BLaER1 treated with 17β-estradiol and CSF1 and Interleukin-3, amounts not matched to agents 10 nM and 100 nM (cell line): Measurements from ENCODE around the gene EMX1.

Source experiments
- H3K27ac ChIP-seq, 11 experiments: shearing (Covaris generic); formaldehyde crosslinking; 2 replicates each; pipeline ENCODE4 v1.8.1; 2022
- H3K27me3 ChIP-seq, 11 experiments: shearing (Covaris generic); formaldehyde crosslinking; 2 replicates each; pipeline ENCODE4 v1.8.1; 2022
- H3K36me3 ChIP-seq, 11 experiments: shearing (Covaris generic); formaldehyde crosslinking; 2 replicates each; pipeline ENCODE4 v1.8.1; 2022
- H3K4me1 ChIP-seq, 10 experiments: shearing (Covaris generic); formaldehyde crosslinking; 2 replicates each; pipeline ENCODE4 v1.8.1; 2022
- H3K4me2 ChIP-seq, 11 experiments: shearing (Covaris generic); formaldehyde crosslinking; 2 replicates each; pipeline ENCODE4 v1.8.1; 2022
- H3K4me3 ChIP-seq, 10 experiments: shearing (Covaris generic); formaldehyde crosslinking; 2 replicates each; pipeline ENCODE4 v1.8.1; 2022
- H3K9ac ChIP-seq, 11 experiments: shearing (Covaris generic); formaldehyde crosslinking; 2 replicates each; pipeline ENCODE4 v1.8.1; 2022
- H3K9me3 ChIP-seq, 11 experiments: shearing (Covaris generic); formaldehyde crosslinking; replicated peaks in 1 of 11; 2 replicates each; pipeline ENCODE4 v1.8.1; 2022
- H4K20me1 ChIP-seq, 11 experiments: shearing (Covaris generic); formaldehyde crosslinking; 2 replicates each; pipeline ENCODE4 v1.8.1; 2022
- Cebpa-rat ChIP-seq, 11 experiments: shearing (Covaris generic); IDR thresholded peaks; 2 replicates each; pipeline ENCODE4 v1.8.1; 2022

Gene EMX1

DNA sequence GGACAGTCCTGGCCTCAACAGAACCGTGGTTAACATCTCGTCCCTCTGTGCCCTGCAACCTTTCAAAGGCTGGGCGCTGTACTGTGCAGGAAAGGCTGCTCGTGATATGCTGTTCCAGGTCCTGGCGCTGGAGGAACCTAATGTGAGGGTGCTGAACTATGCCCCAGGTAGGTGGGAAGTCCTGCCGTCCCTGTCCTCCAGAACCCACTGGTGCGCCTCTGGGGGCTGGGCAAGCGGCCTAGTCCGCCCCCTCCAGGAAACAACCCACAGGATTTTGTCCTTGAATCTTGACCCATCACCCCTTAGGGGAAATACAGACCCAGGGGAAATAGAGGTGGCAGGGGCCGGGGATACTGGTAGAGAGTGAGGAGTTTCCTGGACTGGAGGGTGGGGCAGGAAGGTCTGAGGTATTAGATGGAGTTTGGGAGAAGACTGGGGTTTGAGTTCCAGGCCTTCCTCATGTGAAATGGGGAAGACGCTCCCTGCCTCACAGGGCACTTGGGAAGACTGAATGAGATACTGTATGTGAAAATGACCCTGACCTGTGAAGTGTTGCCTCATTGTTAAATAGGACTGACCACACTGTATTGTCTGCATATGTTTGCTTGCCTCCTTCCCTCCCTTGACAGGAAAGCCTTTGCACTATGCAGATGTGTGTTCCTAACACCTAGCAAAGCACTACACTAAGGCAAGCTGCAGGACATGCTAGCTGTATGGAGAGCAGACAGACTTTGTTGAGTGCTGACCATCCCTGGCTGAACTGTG lies 28.7 kb upstream of the EMX1 start:
- Histone ChIP-seq H3K9ac (peak overlapping the region in 7 of 11 experiments; percentile 32 to 81 (median 76); a peak in 5 of 22 replicates), H3K4me2 (peak overlapping the region; percentile 83 to 98 (median 96)), H3K27me3 (peaks cover 0 to 19% (median 15%) of the 10 kb centered on the region in 11 experiments; a peak in 13 of 22 replicates), H3K9me3 (no peaks in the 10 kb centered on the region), H3K27ac (no peak overlapping the region), H3K36me3 (peaks cover 0 to 15% (median 11%) of the 10 kb centered on the region in 11 experiments; a peak in 13 of 22 replicates), H4K20me1 (peaks cover 13 to 54% (median 37%) of the 10 kb centered on the region in 11 experiments; a peak in 21 of 22 replicates), H3K4me3 (peak overlapping the region; percentile 70 to 91 (median 80); a peak in 16 of 20 replicates), H3K4me1 (peaks cover 26 to 51% (median 39%) of the 10 kb centered on the region in 10 experiments)
- TF ChIP-seq Cebpa-rat (IDR thresholded peaks at IDR 0.05): no peak

DNA sequence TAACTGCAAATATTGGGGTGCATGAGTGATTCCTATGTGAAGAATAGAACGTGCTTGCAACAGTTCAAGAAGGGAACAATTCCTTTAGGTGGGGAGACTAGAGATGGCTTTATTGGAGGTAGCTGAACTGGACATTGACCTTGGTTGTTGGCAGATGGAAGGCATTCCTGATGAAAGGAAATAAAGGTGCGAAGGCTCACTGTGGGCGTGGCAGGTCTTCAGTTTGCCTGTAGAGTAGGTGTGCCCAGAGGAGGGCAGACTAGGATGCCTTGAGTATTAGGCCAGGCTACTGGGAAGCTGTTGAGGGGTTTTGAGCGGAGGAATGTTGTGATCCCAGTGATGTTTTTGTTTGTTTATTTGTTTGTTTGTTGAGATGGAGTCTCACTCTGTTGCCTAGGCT lies 27.3 kb upstream of the EMX1 start:
- Histone ChIP-seq H3K4me2 (peak overlapping the region in 3 of 11 experiments; percentile 4 to 25 (median 5); a peak in 2 of 22 replicates), H3K9ac (no peak overlapping the region), H3K4me3 (no peak overlapping the region), H3K27me3 (peaks cover 5 to 20% (median 17%) of the 10 kb centered on the region in 11 experiments; a peak in 15 of 22 replicates), H4K20me1 (peaks cover 13 to 54% (median 37%) of the 10 kb centered on the region in 11 experiments; a peak in 21 of 22 replicates), H3K27ac (no peak overlapping the region), H3K36me3 (peaks cover 0 to 15% (median 11%) of the 10 kb centered on the region in 11 experiments; a peak in 13 of 22 replicates), H3K4me1 (peaks cover 40 to 65% (median 53%) of the 10 kb centered on the region in 10 experiments), H3K9me3 (no peaks in the 10 kb centered on the region)
- TF ChIP-seq Cebpa-rat (IDR thresholded peaks at IDR 0.05): no peak

DNA sequence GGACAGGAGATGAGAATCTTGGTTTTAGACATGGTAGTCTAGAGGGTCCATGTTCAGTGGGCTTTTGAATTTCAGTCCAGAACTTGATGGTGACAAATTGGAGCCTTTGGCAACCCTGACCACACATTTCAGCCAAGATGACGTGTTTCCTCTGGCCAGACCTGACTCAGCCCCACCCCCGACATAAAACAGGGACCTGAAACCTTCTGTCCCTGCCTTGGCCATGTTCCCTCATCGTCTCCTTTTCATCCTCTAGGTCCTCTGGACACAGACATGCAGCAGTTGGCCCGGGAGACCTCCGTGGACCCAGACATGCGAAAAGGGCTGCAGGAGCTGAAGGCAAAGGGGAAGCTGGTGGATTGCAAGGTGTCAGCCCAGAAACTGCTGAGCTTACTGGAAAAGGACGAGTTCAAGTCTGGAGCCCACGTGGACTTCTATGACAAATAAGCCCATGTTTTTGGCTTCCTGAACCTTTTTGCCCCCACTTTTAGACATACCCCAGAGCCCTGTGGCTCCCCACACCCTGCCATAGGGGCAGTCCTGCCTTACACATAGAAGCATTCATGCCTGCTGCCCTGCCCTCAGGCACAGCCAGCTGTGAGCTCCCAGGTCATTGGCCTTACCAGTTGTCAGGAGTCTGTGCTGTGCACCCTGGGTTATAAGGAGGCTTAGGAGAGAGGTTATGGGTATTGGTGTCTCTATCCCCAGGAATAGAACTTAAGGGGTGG lies 26.1 kb upstream of the EMX1 start:
- no peak overlapping the region for H3K4me3 ChIP-seq
- peaks cover 7 to 27% (median 16%) of the 10 kb centered on the region in 11 experiments; a peak in 17 of 22 replicates for H3K27me3 ChIP-seq
- peak overlapping the region in 6 of 11 experiments; percentile 12 to 81 (median 69); a peak in 10 of 22 replicates for H3K4me2 ChIP-seq
- H3K9ac ChIP-seq: peak overlapping the region in 2 of 11 experiments; percentile 30 to 40; a peak in 2 of 22 replicates
- peaks cover 13 to 55% (median 37%) of the 10 kb centered on the region in 11 experiments; a peak in 21 of 22 replicates for H4K20me1 ChIP-seq
- TF ChIP-seq Cebpa-rat (IDR thresholded peaks at IDR 0.05): no peak
- H3K4me1 ChIP-seq: peaks cover 49 to 72% (median 63%) of the 10 kb centered on the region in 10 experiments
- no peaks in the 10 kb centered on the region for H3K9me3 ChIP-seq
- H3K27ac ChIP-seq: no peak overlapping the region
- H3K36me3 ChIP-seq: peaks cover 0 to 15% (median 11%) of the 10 kb centered on the region in 11 experiments; a peak in 13 of 22 replicates

GRCh38 chr2:72892506-72893173 lies 24.7 kb upstream of the EMX1 start:
- no peak overlapping the region for H3K9ac ChIP-seq
- H3K4me1 ChIP-seq: peaks cover 42 to 66% (median 57%) of the 10 kb centered on the region in 10 experiments
- no peaks in the 10 kb centered on the region for H3K9me3 ChIP-seq
- no peak for TF ChIP-seq Cebpa-rat (IDR thresholded peaks at IDR 0.05)
- H3K27ac ChIP-seq: no peak overlapping the region
- peaks cover 0 to 15% (median 11%) of the 10 kb centered on the region in 11 experiments; a peak in 13 of 22 replicates for H3K36me3 ChIP-seq
- peaks cover 0 to 20% (median 10%) of the 10 kb centered on the region in 11 experiments; a peak in 13 of 22 replicates for H3K27me3 ChIP-seq
- peak overlapping the region in 3 of 11 experiments; percentile 73 to 83 (median 81); a peak in 4 of 22 replicates for H3K4me2 ChIP-seq
- H3K4me3 ChIP-seq: no peak overlapping the region
- H4K20me1 ChIP-seq: peaks cover 13 to 55% (median 37%) of the 10 kb centered on the region in 11 experiments; a peak in 21 of 22 replicates

- H3K27me3 ChIP-seq: peaks cover 0 to 29% (median 13%) of the 10 kb centered on the region in 11 experiments; a peak in 15 of 22 replicates
- H3K36me3 ChIP-seq: peaks cover 0 to 15% (median 11%) of the 10 kb centered on the region in 11 experiments; a peak in 13 of 22 replicates
- peaks cover 5 to 46% (median 28%) of the 10 kb centered on the region in 11 experiments; a peak in 20 of 22 replicates for H4K20me1 ChIP-seq
- no peaks in the 10 kb centered on the region for H3K9me3 ChIP-seq
- peak overlapping the region in 4 of 11 experiments; percentile 21 to 58 (median 34); a peak in 4 of 22 replicates for H3K27ac ChIP-seq
- TF ChIP-seq Cebpa-rat (IDR thresholded peaks at IDR 0.05): no peak
- H3K4me2 ChIP-seq: peak overlapping the region; percentile 53 to 83 (median 75)
- H3K4me1 ChIP-seq: peaks cover 32 to 56% (median 47%) of the 10 kb centered on the region in 10 experiments
- peak overlapping the region in 4 of 11 experiments; percentile 2 to 38 (median 18); a peak in 1 of 22 replicates for H3K9ac ChIP-seq
- no peak overlapping the region for H3K4me3 ChIP-seq
Measured at GRCh38 chr2:72893594-72894319, 23.6 kb upstream of the EMX1 start.

DNA sequence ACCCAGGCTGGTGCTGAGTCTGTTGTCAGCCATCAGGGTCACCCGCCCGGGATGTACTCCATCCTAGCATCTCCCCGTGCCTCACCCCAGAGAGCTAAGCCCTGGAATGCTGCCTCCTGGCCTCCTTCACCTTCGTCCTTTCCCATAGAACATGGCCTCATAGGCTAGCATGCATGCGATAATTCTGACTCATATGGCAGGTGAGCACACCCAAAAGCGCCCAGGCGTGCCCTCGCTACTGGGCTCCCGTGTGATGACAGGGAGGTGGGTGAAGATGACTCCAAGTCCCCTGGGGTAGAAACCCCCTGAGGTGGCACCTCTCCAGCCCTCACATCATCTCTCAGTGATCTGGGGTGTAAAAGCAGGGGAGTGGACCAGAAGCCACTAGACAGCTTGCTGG lies 22.8 kb upstream of the EMX1 start:
- Histone ChIP-seq H3K9me3 (no peaks in the 10 kb centered on the region), H3K27me3 (peaks cover 0 to 29% (median 13%) of the 10 kb centered on the region in 11 experiments; a peak in 15 of 22 replicates), H3K4me1 (peaks cover 28 to 51% (median 42%) of the 10 kb centered on the region in 10 experiments), H3K4me2 (peak overlapping the region; percentile 53 to 83 (median 75); a peak in 21 of 22 replicates), H3K4me3 (no peak overlapping the region), H4K20me1 (peaks cover 0 to 40% (median 23%) of the 10 kb centered on the region in 11 experiments; a peak in 17 of 22 replicates), H3K36me3 (peaks cover 0 to 15% (median 11%) of the 10 kb centered on the region in 11 experiments; a peak in 13 of 22 replicates), H3K9ac (peak overlapping the region in 3 of 11 experiments; percentile 2 to 38 (median 15); a peak in 4 of 22 replicates), H3K27ac (peak overlapping the region in 5 of 11 experiments; percentile 5 to 58 (median 31); a peak in 4 of 22 replicates)
- TF ChIP-seq Cebpa-rat (IDR thresholded peaks at IDR 0.05): no peak

DNA sequence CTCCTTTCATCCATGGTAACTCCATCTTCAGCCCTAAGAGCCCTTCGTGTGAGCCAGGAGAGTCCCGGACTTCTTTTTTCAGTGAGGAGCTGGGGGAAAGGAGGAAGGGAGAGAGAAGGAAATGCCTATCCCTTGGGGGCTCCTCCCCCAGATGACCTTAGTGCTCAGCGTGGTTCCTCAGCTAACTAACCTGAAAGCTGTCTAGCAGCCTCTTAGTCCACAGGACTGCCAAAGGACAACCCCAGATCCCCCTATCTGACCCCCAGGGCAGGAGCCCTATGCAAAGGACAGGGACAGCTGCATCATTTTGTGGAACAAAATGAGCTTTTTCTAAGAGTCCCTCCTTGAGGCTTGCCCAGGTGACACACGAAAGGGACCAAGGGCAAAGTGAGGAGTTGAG lies 22.2 kb upstream of the EMX1 start:
- Histone ChIP-seq H3K9ac (peak overlapping the region in 3 of 11 experiments; percentile 15 to 39 (median 19); a peak in 4 of 22 replicates), H3K36me3 (peaks cover 0 to 15% (median 11%) of the 10 kb centered on the region in 11 experiments; a peak in 13 of 22 replicates), H3K4me1 (peaks cover 33 to 49% (median 42%) of the 10 kb centered on the region in 10 experiments), H3K27ac (peak overlapping the region in 2 of 11 experiments; percentile 31 to 58; a peak in 1 of 22 replicates), H3K27me3 (peaks cover 0 to 29% (median 13%) of the 10 kb centered on the region in 11 experiments; a peak in 15 of 22 replicates), H3K4me2 (peak overlapping the region; percentile 38 to 83 (median 75); a peak in 21 of 22 replicates), H4K20me1 (peaks cover 0 to 34% (median 21%) of the 10 kb centered on the region in 11 experiments; a peak in 16 of 22 replicates), H3K9me3 (no peaks in the 10 kb centered on the region), H3K4me3 (no peak overlapping the region)
- no peak for TF ChIP-seq Cebpa-rat (IDR thresholded peaks at IDR 0.05)
